Hepatocyte (in vitro differentiated cells): ENCODE results near the gene TBCEL.

Source experiments
- EZH2 ChIP-seq: fragments of 200-600 bp; sonication (generic); IDR thresholded peaks from 2 replicates; pipeline ENCODE4 v1.6.1; 2016; ENCODE audit warnings: antibody characterized with exemption, mild to moderate bottlenecking, borderline replicate concordance
- EZH2phosphoT487 ChIP-seq: fragments of 200-600 bp; sonication (generic); IDR thresholded peaks from one replicate; pipeline ENCODE4 v1.6.1; 2018; ENCODE audit warnings: antibody characterized with exemption, mild to moderate bottlenecking, low read depth, moderate library complexity; ENCODE audit not compliant: unreplicated experiment, severe bottlenecking
- TF ChIP-seq, protein P1 (sequence below): fragments of 200-600 bp; sonication (generic); IDR thresholded peaks from 2 replicates; pipeline ENCODE4 v1.5.1; 2016; ENCODE audit warnings: antibody characterized with exemption, mild to moderate bottlenecking; ENCODE audit not compliant: poor library complexity

DNA sequence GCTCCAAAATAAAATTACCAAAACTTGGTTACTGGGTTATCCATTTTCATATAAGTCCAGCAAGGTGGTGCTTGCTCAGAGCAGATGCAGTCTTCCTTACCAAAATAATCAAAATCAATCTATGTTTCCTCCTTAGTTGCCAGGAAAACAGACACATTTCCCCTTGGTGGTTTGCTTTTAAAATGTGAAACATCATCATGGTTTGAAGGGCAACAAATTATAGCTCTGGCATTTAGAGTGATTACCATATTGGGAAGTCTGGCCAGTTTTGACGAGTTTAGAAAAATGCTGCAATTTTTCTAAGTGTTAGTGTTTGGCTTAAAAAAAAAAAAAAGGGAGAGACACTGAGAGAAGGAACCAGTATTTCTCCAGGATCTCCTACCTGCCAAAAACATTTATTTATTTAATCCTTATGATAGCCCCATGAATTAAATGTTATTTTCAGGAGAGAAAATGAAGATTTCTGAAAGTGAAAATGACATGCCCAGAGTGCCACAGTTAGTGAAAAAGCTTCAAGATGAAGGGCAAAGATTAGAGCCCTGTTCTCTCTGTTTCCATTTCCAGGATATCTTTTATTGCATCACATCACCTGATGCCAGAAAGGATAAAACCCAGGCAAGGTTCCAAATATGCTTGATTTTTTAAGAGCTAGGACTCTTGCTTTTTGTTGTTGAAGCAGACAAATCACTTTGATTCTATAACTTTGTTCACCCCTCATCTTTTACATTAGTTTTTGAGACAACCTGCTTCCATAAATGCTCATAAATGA is 29.6 kb upstream of the TBCEL start:
- TF ChIP-seq, protein P1, sequence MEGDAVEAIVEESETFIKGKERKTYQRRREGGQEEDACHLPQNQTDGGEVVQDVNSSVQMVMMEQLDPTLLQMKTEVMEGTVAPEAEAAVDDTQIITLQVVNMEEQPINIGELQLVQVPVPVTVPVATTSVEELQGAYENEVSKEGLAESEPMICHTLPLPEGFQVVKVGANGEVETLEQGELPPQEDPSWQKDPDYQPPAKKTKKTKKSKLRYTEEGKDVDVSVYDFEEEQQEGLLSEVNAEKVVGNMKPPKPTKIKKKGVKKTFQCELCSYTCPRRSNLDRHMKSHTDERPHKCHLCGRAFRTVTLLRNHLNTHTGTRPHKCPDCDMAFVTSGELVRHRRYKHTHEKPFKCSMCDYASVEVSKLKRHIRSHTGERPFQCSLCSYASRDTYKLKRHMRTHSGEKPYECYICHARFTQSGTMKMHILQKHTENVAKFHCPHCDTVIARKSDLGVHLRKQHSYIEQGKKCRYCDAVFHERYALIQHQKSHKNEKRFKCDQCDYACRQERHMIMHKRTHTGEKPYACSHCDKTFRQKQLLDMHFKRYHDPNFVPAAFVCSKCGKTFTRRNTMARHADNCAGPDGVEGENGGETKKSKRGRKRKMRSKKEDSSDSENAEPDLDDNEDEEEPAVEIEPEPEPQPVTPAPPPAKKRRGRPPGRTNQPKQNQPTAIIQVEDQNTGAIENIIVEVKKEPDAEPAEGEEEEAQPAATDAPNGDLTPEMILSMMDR: no peak
- no peak for TF ChIP-seq EZH2phosphoT487
- TF ChIP-seq EZH2: no peak
